ENCODE data around the gene GCLC.

DNA sequence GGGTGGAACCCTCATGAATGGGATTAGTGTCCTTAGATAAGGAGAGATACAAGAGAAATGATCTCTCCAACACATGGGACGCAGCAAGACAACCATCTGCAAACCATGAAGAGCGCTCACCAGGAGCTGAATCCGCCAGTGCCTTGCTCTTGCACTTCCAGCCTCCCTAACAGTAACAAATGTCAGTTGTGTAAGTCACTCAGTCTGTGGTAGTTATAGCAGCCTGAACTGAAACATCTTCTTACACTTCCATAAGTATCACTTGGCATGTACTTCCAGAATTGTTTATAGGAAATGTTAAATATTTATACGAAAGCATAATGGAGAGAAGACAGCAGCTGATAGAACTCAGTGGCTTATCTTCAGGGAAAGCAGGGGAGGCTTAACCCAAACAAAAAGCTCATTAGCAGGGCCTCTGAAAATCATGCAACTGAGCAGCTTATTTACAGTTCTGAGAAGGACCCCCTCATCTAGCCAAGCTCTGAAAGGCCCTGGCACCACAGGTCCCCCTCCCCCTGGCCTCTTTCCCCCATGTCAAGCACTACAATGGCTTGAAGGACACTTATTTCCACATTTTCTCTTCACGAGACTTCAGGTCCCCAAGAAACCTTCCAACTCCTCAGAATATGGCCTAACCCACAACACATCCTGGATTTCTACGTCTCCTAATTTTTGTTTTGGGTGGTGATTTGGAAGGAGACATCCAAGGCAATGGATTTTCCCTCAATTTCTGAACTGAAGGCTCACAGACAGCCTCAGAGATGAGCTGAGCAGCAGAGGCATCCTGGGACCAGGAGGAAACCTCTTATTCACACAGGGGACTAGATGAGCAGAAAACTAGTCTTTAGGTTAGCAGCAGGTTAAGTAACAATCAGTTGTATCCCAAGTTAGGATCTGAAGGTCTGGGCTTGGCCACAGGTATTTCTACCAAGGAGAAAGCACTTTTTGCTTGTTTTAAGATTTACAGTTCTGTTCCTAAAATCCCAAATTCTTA lies 49.1 kb downstream of the GCLC start:
- TF ChIP-seq, protein P1, sequence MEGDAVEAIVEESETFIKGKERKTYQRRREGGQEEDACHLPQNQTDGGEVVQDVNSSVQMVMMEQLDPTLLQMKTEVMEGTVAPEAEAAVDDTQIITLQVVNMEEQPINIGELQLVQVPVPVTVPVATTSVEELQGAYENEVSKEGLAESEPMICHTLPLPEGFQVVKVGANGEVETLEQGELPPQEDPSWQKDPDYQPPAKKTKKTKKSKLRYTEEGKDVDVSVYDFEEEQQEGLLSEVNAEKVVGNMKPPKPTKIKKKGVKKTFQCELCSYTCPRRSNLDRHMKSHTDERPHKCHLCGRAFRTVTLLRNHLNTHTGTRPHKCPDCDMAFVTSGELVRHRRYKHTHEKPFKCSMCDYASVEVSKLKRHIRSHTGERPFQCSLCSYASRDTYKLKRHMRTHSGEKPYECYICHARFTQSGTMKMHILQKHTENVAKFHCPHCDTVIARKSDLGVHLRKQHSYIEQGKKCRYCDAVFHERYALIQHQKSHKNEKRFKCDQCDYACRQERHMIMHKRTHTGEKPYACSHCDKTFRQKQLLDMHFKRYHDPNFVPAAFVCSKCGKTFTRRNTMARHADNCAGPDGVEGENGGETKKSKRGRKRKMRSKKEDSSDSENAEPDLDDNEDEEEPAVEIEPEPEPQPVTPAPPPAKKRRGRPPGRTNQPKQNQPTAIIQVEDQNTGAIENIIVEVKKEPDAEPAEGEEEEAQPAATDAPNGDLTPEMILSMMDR (IDR thresholded peaks at IDR 0.05; ENCODE audit: low read depth, low read length): no peak
- no peak for TF ChIP-seq EZH2phosphoT487 (IDR thresholded peaks at IDR 0.05; ENCODE audit: low read depth)
